Epithelial cell of esophagus (primary cell): ENCODE results near the gene SESN1.
"Not testable (repeated sequence)": the region's sequence is repeated elsewhere in the genome, so short reads cannot be mapped to it uniquely, and the experiment has no call there.

ENCODE experiments used
- DNase-seq: peaks from one replicate; pipeline ENCODE4 v3.0.0; 2010; ENCODE audit warnings: low read depth
- H3K4me3 ChIP-seq: 2 replicates; pipeline ENCODE4 v1.5.1; 2011; ENCODE audit warnings: mild to moderate bottlenecking, low read length, control low read depth
- TF ChIP-seq, protein P1 (sequence below): IDR thresholded peaks from 2 replicates; pipeline ENCODE4 v1.5.1; 2011; ENCODE audit warnings: low read depth, mild to moderate bottlenecking, low read length, control low read depth, inconsistent platforms; ENCODE audit not compliant: insufficient read depth; ENCODE audit errors: missing control alignments

Gene SESN1

GRCh38 chr6:109094416-109095035 is at the start of gene SESN1:
Gene SESN1, minus strand, starts transcription at chr6:109094846. Its CDS starts 773 bp downstream, at chr6:109094073.
- H3K4me3 ChIP-seq: peak within 1 kb of the TSS; percentile 93
- DNase-seq: peak; percentile 98
- TF ChIP-seq, protein P1, sequence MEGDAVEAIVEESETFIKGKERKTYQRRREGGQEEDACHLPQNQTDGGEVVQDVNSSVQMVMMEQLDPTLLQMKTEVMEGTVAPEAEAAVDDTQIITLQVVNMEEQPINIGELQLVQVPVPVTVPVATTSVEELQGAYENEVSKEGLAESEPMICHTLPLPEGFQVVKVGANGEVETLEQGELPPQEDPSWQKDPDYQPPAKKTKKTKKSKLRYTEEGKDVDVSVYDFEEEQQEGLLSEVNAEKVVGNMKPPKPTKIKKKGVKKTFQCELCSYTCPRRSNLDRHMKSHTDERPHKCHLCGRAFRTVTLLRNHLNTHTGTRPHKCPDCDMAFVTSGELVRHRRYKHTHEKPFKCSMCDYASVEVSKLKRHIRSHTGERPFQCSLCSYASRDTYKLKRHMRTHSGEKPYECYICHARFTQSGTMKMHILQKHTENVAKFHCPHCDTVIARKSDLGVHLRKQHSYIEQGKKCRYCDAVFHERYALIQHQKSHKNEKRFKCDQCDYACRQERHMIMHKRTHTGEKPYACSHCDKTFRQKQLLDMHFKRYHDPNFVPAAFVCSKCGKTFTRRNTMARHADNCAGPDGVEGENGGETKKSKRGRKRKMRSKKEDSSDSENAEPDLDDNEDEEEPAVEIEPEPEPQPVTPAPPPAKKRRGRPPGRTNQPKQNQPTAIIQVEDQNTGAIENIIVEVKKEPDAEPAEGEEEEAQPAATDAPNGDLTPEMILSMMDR: no peak

GRCh38 chr6:109143191-109143590 is 48.5 kb upstream of the SESN1 start:
- TF ChIP-seq, protein P1: no peak
- DNase-seq: no peak
- H3K4me3 ChIP-seq: no peak overlapping the region

DNA sequence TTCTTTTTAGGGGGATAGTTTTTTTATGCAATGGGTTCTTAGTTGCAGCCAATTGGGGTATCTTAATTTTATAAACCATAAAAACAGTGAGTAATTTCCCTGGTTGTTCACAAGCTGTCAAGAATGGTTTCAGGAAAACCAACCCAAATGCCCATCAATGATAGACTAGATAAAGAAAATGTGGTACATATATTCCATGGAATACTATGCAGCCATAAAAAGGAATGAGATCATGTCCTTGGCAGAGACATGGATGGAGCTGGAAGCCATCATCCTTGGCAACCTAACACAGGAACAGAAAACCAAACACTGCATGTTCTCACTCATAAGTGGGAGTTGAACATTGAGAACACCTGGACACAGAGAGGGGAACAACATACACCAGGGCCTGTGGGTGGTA is 47.4 kb upstream of the SESN1 start:
- not testable (repeated sequence) for H3K4me3 ChIP-seq, DNase-seq

- H3K4me3 ChIP-seq: no peak overlapping the region
- TF ChIP-seq, protein P1: no peak
- peak; percentile 77 for DNase-seq
Observed at GRCh38 chr6:109139109-109139508, 44.5 kb upstream of the SESN1 start.

GRCh38 chr6:109136530-109136929 is 41.9 kb upstream of the SESN1 start:
- H3K4me3 ChIP-seq, DNase-seq: not testable (repeated sequence)

DNA sequence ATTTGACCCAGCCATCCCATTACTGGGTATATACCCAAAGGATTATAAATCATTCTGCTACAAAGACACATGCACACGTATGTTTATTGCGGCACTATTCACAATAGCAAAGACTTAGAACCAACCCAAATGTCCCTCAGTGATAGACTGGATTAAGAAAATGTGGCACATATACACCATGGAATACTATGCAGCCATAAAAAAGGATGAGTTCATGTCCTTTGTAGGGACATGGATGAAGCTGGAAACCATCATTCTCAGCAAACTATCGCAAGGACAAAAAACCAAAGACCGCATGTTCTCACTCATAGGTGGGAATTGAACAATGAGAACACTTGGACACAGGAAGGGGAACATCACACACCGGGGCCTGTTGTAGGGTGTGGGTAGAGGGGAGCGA is 41.4 kb upstream of the SESN1 start:
- H3K4me3 ChIP-seq, DNase-seq: not testable (repeated sequence)

- not testable (repeated sequence) for H3K4me3 ChIP-seq, DNase-seq
Observed at GRCh38 chr6:109135600-109135999, 41.0 kb upstream of the SESN1 start.

DNA sequence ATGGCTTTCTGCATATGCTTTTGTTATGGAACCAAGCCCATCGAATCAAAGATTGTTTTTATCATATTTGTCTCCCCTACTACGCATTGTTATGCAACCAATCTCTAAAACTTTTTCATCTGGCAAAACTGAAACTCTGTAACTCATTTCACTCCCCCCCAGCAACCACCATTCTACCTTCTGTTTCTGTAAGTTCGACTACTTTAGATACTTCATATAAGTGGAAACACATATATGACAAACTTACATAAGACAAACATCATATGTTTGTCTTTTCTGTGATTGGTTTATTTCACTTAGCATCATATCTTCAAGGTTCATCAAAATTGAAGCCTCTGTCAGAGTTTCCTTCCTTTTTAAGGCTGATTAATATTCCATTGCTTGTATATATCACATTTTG is 35.4 kb upstream of the SESN1 start:
- TF ChIP-seq, protein P1: no peak
- DNase-seq: no peak
- H3K4me3 ChIP-seq: no peak overlapping the region

GRCh38 chr6:109125504-109125903 is 30.9 kb upstream of the SESN1 start:
- H3K4me3 ChIP-seq: no peak overlapping the region

More at GRCh38 chr6:109125504-109125903, 30.9 kb upstream of the SESN1 start:
- TF ChIP-seq, protein P1: no peak
- DNase-seq: no peak
